A673 (cell line): ENCODE results near the gene C9orf43. TPM values are rescaled to one million over a fixed set of nuclear protein-coding genes. Genes with fewer than 3 reads are reported as not detected.

Source experiments
- BruUV-seq: library from RNA; stranded (reverse); fragments of 400-500 nt; replicated peaks from 2 replicates; lab custom pipeline; 2021; lab: Mats Ljungman, UMichigan
- CTCF ChIA-PET: fragments of 300-600 bp; sonication (Branson Sonifier 250); formaldehyde crosslinking; loops from one replicate; lab custom pipeline; 2022; ENCODE audit warnings: antibody characterized with exemption; lab: Charles Lee
- POLR2A ChIA-PET: fragments of 300-600 bp; sonication (Branson Sonifier 250); formaldehyde crosslinking; loops from one replicate; lab custom pipeline; 2022; ENCODE audit warnings: antibody characterized with exemption; ENCODE audit not compliant: low non-redundant PET; lab: Charles Lee
- DNase-seq: peaks from one replicate; pipeline ENCODE4 v3.0.0-alpha.2; 2015; ENCODE audit warnings: low spot score
- H3K27ac ChIP-seq: fragments of 200-600 bp; sonication (generic); 2 replicates; pipeline ENCODE4 v1.5.1; 2016; ENCODE audit warnings: mixed run types, low read depth, mild to moderate bottlenecking, mixed read lengths, antibody characterized with exemption, low read length; ENCODE audit not compliant: poor library complexity, severe bottlenecking
- H3K27me3 ChIP-seq: fragments of 200-600 bp; sonication (generic); replicated peaks from 2 replicates; pipeline ENCODE4 v1.6.1; 2017; ENCODE audit warnings: mixed run types, low read depth, mild to moderate bottlenecking, mixed read lengths, antibody characterized with exemption, low read length; ENCODE audit not compliant: insufficient read depth, poor library complexity
- H3K36me3 ChIP-seq: fragments of 200-600 bp; sonication (generic); 2 replicates; pipeline ENCODE4 v1.6.1; 2016; ENCODE audit warnings: mixed run types, mild to moderate bottlenecking, mixed read lengths, antibody characterized with exemption, low read length; ENCODE audit not compliant: insufficient read depth, poor library complexity, severe bottlenecking
- H3K4me1 ChIP-seq: fragments of 200-600 bp; sonication (generic); 2 replicates; pipeline ENCODE4 v1.6.1; 2017; ENCODE audit warnings: mixed run types, mild to moderate bottlenecking, mixed read lengths, antibody characterized with exemption, low read length; ENCODE audit not compliant: insufficient read depth, poor library complexity, severe bottlenecking
- H3K4me3 ChIP-seq: fragments of 200-600 bp; sonication (generic); 2 replicates; pipeline ENCODE4 v1.5.1; 2016; ENCODE audit warnings: low read depth, mixed run types, mild to moderate bottlenecking, mixed read lengths, low read length; ENCODE audit not compliant: poor library complexity, severe bottlenecking
- H3K9me3 ChIP-seq: fragments of 200-600 bp; sonication (generic); 2 replicates; pipeline ENCODE4 v1.6.1; 2016; ENCODE audit warnings: mixed run types, low read depth, mild to moderate bottlenecking, mixed read lengths, antibody characterized with exemption, low read length; ENCODE audit not compliant: poor library complexity, severe bottlenecking
- EZH2 ChIP-seq: fragments of 200-600 bp; sonication (generic); IDR thresholded peaks from 2 replicates; pipeline ENCODE4 v1.6.1; 2017; ENCODE audit warnings: borderline replicate concordance, low read depth, mild to moderate bottlenecking, mixed read lengths, antibody characterized with exemption, low read length; ENCODE audit not compliant: poor library complexity, severe bottlenecking
- intact Hi-C: fragments of 100-400 bp; cut with micrococcal nuclease; formaldehyde crosslinking; loops from one replicate; pipeline ENCODE4 v1.10.0; 2022; ENCODE audit not compliant: unreplicated experiment
- total RNA-seq: library from RNA; stranded (reverse); gene quantifications from 2 replicates; pipeline ENCODE4 v1.2.3, GENCODE V29; 2021
- TF ChIP-seq, protein P1 (sequence below): fragments of 300-800, 200-600 bp; sonication (generic); conservative IDR thresholded peaks from 2 replicates; pipeline ENCODE4 v1.5.1; 2017; ENCODE audit warnings: low read depth, mild to moderate bottlenecking, antibody characterized with exemption, low read length, moderate library complexity, mixed read lengths

The C9orf43 gene
- total RNA-seq, 1 experiment from 2014 or later, result 1.5 TPM

DNA sequence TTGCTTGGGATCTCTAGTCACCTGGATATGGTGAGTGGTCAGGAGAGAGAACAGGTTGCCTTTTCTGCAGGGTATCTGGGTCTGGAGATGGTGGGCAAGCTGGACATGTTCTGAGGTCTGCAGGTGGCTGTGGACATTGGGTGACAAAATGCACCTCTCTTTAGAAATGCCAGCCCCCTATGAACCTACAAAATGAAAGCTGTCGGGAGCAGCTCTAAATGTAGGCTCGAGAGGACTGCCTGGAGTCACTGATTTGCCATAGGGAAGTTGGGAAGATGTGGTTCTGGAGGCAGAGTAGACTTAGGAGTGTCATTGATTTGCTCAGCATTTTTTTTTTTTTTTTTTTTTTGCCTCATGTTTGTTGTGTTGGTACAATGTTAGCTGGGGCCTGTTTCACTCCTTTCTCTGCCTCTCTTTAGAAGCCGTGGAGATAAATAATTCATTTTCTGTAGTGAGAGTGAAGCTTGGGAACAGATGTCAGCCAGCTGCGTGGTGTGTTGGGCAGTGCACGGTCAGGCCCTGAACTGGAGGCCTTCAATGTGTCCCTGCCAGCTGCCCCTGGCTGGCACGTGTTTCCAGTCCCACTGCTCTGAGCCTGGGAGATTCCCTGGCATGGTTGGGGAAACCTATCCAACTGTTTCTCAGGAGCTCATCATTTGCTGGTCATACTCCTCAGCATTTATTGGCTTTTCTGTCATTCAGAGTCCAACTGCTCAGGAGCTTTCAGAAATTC, 58.3 kb downstream of the C9orf43 start:
- no peak overlapping the region for H3K27ac ChIP-seq
- no peaks in the 10 kb centered on the region for H3K27me3 ChIP-seq
- no TSS peak for BruUV-seq
- H3K4me1 ChIP-seq, result no peaks in the 10 kb centered on the region
- no peak for DNase-seq
- POLR2A ChIA-PET, result no interaction called here
- H3K4me3 ChIP-seq, result no peak overlapping the region
- no peaks in the 10 kb centered on the region for H3K36me3 ChIP-seq
- H3K9me3 ChIP-seq, result peaks cover 8% of the 10 kb centered on the region
- TF ChIP-seq, protein P1, sequence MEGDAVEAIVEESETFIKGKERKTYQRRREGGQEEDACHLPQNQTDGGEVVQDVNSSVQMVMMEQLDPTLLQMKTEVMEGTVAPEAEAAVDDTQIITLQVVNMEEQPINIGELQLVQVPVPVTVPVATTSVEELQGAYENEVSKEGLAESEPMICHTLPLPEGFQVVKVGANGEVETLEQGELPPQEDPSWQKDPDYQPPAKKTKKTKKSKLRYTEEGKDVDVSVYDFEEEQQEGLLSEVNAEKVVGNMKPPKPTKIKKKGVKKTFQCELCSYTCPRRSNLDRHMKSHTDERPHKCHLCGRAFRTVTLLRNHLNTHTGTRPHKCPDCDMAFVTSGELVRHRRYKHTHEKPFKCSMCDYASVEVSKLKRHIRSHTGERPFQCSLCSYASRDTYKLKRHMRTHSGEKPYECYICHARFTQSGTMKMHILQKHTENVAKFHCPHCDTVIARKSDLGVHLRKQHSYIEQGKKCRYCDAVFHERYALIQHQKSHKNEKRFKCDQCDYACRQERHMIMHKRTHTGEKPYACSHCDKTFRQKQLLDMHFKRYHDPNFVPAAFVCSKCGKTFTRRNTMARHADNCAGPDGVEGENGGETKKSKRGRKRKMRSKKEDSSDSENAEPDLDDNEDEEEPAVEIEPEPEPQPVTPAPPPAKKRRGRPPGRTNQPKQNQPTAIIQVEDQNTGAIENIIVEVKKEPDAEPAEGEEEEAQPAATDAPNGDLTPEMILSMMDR, result no peak
- TF ChIP-seq EZH2, result no peak
- CTCF ChIA-PET, result interaction anchor here (0.6 kb wide), 1 partner anchor 17 kb away, joined by 7 read pairs; no protein-coding TSS in a partner anchor
- intact Hi-C loops, result loop anchor here (10.0 kb wide), 1 partner anchor 96 kb away; no protein-coding TSS in a partner anchor

GRCh38 chr9:113471143-113471542, 60.6 kb downstream of the C9orf43 start:
- Histone ChIP-seq H3K27ac (no peak overlapping the region), H3K9me3 (peaks cover 8% of the 10 kb centered on the region), H3K27me3 (no peaks in the 10 kb centered on the region), H3K4me3 (no peak overlapping the region), H3K4me1 (no peaks in the 10 kb centered on the region), H3K36me3 (no peaks in the 10 kb centered on the region)
- DNase-seq, result no peak
- CTCF ChIA-PET, result no interaction called here
- intact Hi-C loops, result no loop called here
- TF ChIP-seq EZH2, result no peak
- TF ChIP-seq, protein P1, result no peak
- POLR2A ChIA-PET, result no interaction called here
- BruUV-seq, result no TSS peak

DNA sequence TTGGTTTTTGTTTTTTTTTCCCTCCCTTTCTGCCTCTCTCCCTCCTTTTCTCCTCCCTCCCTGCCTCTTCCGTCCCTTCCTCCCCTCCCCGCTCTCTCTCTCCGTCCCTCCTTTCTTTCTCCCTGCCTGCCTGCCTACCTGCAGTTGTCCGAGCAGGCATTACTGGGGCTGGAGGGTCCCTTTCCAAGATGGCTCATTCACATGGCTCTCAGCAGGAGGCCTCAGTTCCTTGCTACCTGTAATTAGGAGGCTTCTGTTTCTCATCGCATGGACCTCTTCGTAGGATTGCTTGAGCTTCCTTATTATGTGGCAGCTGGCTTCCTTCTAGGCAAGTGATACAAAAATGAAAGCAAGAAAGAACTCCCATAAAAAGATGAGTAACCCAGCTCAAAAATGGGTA, 61.0 kb downstream of the C9orf43 start:
- H3K4me1 ChIP-seq, result no peaks in the 10 kb centered on the region
- H3K4me3 ChIP-seq, result no peak overlapping the region
- no peak overlapping the region for H3K27ac ChIP-seq
- H3K27me3 ChIP-seq, result no peaks in the 10 kb centered on the region
- no peak for DNase-seq
- no peak for TF ChIP-seq EZH2
- TF ChIP-seq, protein P1, result no peak
- POLR2A ChIA-PET, result no interaction called here
- CTCF ChIA-PET, result no interaction called here
- peaks cover 8% of the 10 kb centered on the region for H3K9me3 ChIP-seq
- intact Hi-C loops, result no loop called here
- H3K36me3 ChIP-seq, result no peaks in the 10 kb centered on the region
- BruUV-seq, result no TSS peak
